WTC11 (cell line): ENCODE measurements around the gene MDK. TPM values are rescaled to one million over a fixed set of nuclear protein-coding genes. Genes with fewer than 3 reads are reported as not detected.

Source experiments
- ATAC-seq: fragments of 200-7000 bp; cut with Tn5 transposase; 2 replicates; pipeline ENCODE4 v1.10.0; 2021; ENCODE audit warnings: mild to moderate bottlenecking, moderate library complexity
- CTCF ChIA-PET: fragments of 300-600 bp; sonication (Branson Sonifier 250); formaldehyde crosslinking; loops from one replicate; lab custom pipeline; 2021; ENCODE audit warnings: antibody characterized with exemption; lab: Charles Lee
- POLR2A ChIA-PET: fragments of 350-600 bp; sonication (Branson Sonifier 250); formaldehyde crosslinking; loops from one replicate; lab custom pipeline; 2021; ENCODE audit warnings: antibody characterized with exemption; lab: Charles Lee
- DNase-seq: peaks from one replicate; pipeline ENCODE4 v3.0.0; 2021; ENCODE audit warnings: low spot score
- H3K27ac Mint-ChIP-seq: 2 replicates; pipeline ENCODE4 v1.8.0; 2021; ENCODE audit warnings: mixed read lengths
- H3K27me3 Mint-ChIP-seq: 2 replicates; pipeline ENCODE4 v1.8.0; 2021; ENCODE audit warnings: low read depth, mild to moderate bottlenecking, moderate library complexity, mixed read lengths
- H3K36me3 Mint-ChIP-seq: 2 replicates; pipeline ENCODE4 v1.8.0; 2021; ENCODE audit warnings: mixed read lengths
- H3K4me1 Mint-ChIP-seq: 2 replicates; pipeline ENCODE4 v1.8.0; 2022; ENCODE audit warnings: mixed read lengths
- H3K4me3 Mint-ChIP-seq: 2 replicates; pipeline ENCODE4 v1.8.0; 2021; ENCODE audit warnings: mild to moderate bottlenecking, moderate library complexity, mixed read lengths
- H3K9me3 Mint-ChIP-seq: 2 replicates; pipeline ENCODE4 v1.8.0; 2021; ENCODE audit warnings: mixed read lengths
- ATF1 ChIP-seq: sonication (generic); formaldehyde crosslinking; IDR thresholded peaks from 2 replicates; pipeline ENCODE4 v1.8.1; 2023; ENCODE audit warnings: mild to moderate bottlenecking, moderate library complexity, missing genetic modification reagents
- CREM ChIP-seq: sonication (generic); formaldehyde crosslinking; IDR thresholded peaks from 2 replicates; pipeline ENCODE4 v1.8.1; 2022; ENCODE audit warnings: mild to moderate bottlenecking, missing genetic modification reagents, moderate library complexity
- ERG ChIP-seq: fragments of 250-450 bp; sonication (Bioruptor Pico); IDR thresholded peaks from 2 replicates; pipeline ENCODE4 v1.8.0; 2021; ENCODE audit warnings: mild to moderate bottlenecking
- ETV6 ChIP-seq: sonication (generic); formaldehyde crosslinking; IDR thresholded peaks from 2 replicates; pipeline ENCODE4 v1.8.1; 2022; ENCODE audit warnings: mild to moderate bottlenecking, missing genetic modification reagents
- FOXK1 ChIP-seq: sonication (generic); formaldehyde crosslinking; IDR thresholded peaks from 2 replicates; pipeline ENCODE4 v1.8.0; 2022; ENCODE audit warnings: mild to moderate bottlenecking, moderate library complexity, missing genetic modification reagents
- FOXP4 ChIP-seq: sonication (generic); formaldehyde crosslinking; IDR thresholded peaks from 2 replicates; pipeline ENCODE4 v1.8.0; 2022; ENCODE audit warnings: mild to moderate bottlenecking, missing genetic modification reagents
- GRHL2 ChIP-seq: fragments of 250-450 bp; sonication (Bioruptor Pico); IDR thresholded peaks from 2 replicates; pipeline ENCODE4 v1.8.0; 2022; ENCODE audit warnings: mild to moderate bottlenecking, moderate library complexity; ENCODE audit not compliant: insufficient replicate concordance, severe bottlenecking
- HMGA2 ChIP-seq: fragments of 250-450 bp; sonication (Bioruptor Pico); IDR thresholded peaks from 2 replicates; pipeline ENCODE4 v1.4.0; 2021; ENCODE audit warnings: mild to moderate bottlenecking, moderate library complexity
- KAT7 ChIP-seq: sonication (generic); formaldehyde crosslinking; IDR thresholded peaks from 2 replicates; pipeline ENCODE4 v1.8.1; 2023; ENCODE audit warnings: missing genetic modification reagents, mild to moderate bottlenecking, borderline replicate concordance
- NFE2L1 ChIP-seq: sonication (generic); formaldehyde crosslinking; IDR thresholded peaks from 2 replicates; pipeline ENCODE4 v1.8.1; 2023; ENCODE audit warnings: missing genetic modification reagents
- PRDM15 ChIP-seq: sonication (generic); formaldehyde crosslinking; IDR thresholded peaks from 2 replicates; pipeline ENCODE4 v1.8.0; 2022; ENCODE audit warnings: missing genetic modification reagents
- RELA ChIP-seq: sonication (generic); formaldehyde crosslinking; IDR thresholded peaks from 2 replicates; pipeline ENCODE4 v1.8.1; 2022; ENCODE audit warnings: missing genetic modification reagents, mild to moderate bottlenecking, borderline replicate concordance
- ZNF121 ChIP-seq: sonication (generic); formaldehyde crosslinking; IDR thresholded peaks from 2 replicates; pipeline ENCODE4 v1.8.0; 2023; ENCODE audit warnings: missing genetic modification reagents
- ZNF281 ChIP-seq: sonication (generic); formaldehyde crosslinking; IDR thresholded peaks from 2 replicates; pipeline ENCODE4 v1.8.0; 2023; ENCODE audit warnings: mild to moderate bottlenecking, missing genetic modification reagents
- ZNF317 ChIP-seq: sonication (generic); formaldehyde crosslinking; IDR thresholded peaks from 2 replicates; pipeline ENCODE4 v1.8.1; 2023; ENCODE audit warnings: low read depth, mild to moderate bottlenecking, moderate library complexity, missing genetic modification reagents, borderline replicate concordance
- ZNF396 ChIP-seq: fragments of 250-450 bp; sonication (Bioruptor Pico); IDR thresholded peaks from 2 replicates; pipeline ENCODE4 v1.8.0; 2021; ENCODE audit warnings: mild to moderate bottlenecking, moderate library complexity, borderline replicate concordance
- ZNF416 ChIP-seq: fragments of 250-450 bp; sonication (Bioruptor Pico); IDR thresholded peaks from 2 replicates; pipeline ENCODE4 v1.9.0; 2021; ENCODE audit warnings: mild to moderate bottlenecking, inconsistent platforms
- ZNF425 ChIP-seq: fragments of 250-450 bp; sonication (Bioruptor Pico); conservative IDR thresholded peaks from 2 replicates; pipeline ENCODE4 v1.9.0; 2021; ENCODE audit warnings: mild to moderate bottlenecking
- total RNA-seq: library from RNA; stranded (reverse); gene quantifications from 3 replicates; pipeline ENCODE4 v1.2.3, GENCODE V29; 2021
- TF ChIP-seq, protein P1 (sequence below): sonication (generic); formaldehyde crosslinking; IDR thresholded peaks from 2 replicates; pipeline ENCODE4 v1.8.0; 2022; ENCODE audit warnings: mild to moderate bottlenecking, missing genetic modification reagents
- TF ChIP-seq, protein P2 (sequence below): sonication (generic); formaldehyde crosslinking; IDR thresholded peaks from 2 replicates; pipeline ENCODE4 v1.8.1; 2022; ENCODE audit warnings: missing genetic modification reagents, borderline replicate concordance
- TF ChIP-seq, protein P3 (sequence below): sonication (generic); formaldehyde crosslinking; IDR thresholded peaks from 2 replicates; pipeline ENCODE4 v1.8.0; 2022; ENCODE audit warnings: mild to moderate bottlenecking, missing genetic modification reagents

Gene MDK
- total RNA-seq, 1 experiment from 2014 or later: 560 TPM

- Mint-ChIP-seq H3K36me3 (no peaks in the 10 kb centered on the region), H3K9me3 (no peaks in the 10 kb centered on the region), H3K27ac (no peak overlapping the region), H3K27me3 (peaks cover 56% of the 10 kb centered on the region), H3K4me1 (peaks cover 67% of the 10 kb centered on the region), H3K4me3 (peak overlapping the region; percentile 69)
- POLR2A ChIA-PET: interaction anchor here (0.6 to 1.2 kb wide), 5 partner anchors 11 to 398 kb away, joined by 3 to 4 read pairs (median 3); no protein-coding TSS in a partner anchor
- CTCF ChIA-PET: interaction anchor here (1.2 to 3.5 kb wide), 13 partner anchors 9 to 94 kb away, joined by 3 to 25 read pairs (median 6); partner anchors contain the start of gene CREB3L1
- ATAC-seq (peak; percentile 54), DNase-seq (peak; percentile 55)
- no peak; the same call in 1 of the 2 replicates for TF ChIP-seq ZNF121
- TF ChIP-seq CREM (CRISPR knock-in tag): 0 out of 2 replicates have a peak, but pooled peaks have one; percentile 23
- TF ChIP-seq, protein P1, sequence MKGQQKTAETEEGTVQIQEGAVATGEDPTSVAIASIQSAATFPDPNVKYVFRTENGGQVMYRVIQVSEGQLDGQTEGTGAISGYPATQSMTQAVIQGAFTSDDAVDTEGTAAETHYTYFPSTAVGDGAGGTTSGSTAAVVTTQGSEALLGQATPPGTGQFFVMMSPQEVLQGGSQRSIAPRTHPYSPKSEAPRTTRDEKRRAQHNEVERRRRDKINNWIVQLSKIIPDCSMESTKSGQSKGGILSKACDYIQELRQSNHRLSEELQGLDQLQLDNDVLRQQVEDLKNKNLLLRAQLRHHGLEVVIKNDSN (CRISPR knock-in tag): no peak
- no peak for TF ChIP-seq HMGA2 (CRISPR knock-in tag)
- 0 out of 2 replicates have a peak, but pooled peaks have one; percentile 20 for TF ChIP-seq ZNF317 (CRISPR knock-in tag)
- TF ChIP-seq ZNF416 (CRISPR knock-in tag): no peak
- no peak for TF ChIP-seq ZNF281 (CRISPR knock-in tag)
- TF ChIP-seq, protein P2, sequence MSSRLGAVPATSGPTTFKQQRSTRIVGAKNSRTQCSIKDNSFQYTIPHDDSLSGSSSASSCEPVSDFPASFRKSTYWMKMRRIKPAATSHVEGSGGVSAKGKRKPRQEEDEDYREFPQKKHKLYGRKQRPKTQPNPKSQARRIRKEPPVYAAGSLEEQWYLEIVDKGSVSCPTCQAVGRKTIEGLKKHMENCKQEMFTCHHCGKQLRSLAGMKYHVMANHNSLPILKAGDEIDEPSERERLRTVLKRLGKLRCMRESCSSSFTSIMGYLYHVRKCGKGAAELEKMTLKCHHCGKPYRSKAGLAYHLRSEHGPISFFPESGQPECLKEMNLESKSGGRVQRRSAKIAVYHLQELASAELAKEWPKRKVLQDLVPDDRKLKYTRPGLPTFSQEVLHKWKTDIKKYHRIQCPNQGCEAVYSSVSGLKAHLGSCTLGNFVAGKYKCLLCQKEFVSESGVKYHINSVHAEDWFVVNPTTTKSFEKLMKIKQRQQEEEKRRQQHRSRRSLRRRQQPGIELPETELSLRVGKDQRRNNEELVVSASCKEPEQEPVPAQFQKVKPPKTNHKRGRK (CRISPR knock-in tag): no peak
- TF ChIP-seq ZNF425: no peak
- TF ChIP-seq FOXK1 (CRISPR knock-in tag): 0 out of 2 replicates have a peak, but pooled peaks have one; percentile 35
- TF ChIP-seq FOXP4: peak; percentile 42; the same call in 1 of the 2 replicates
- no peak for TF ChIP-seq ERG (CRISPR knock-in tag)
- TF ChIP-seq ATF1 (CRISPR knock-in tag): no peak
- TF ChIP-seq ZNF396: no peak
- TF ChIP-seq KAT7 (CRISPR knock-in tag): peak; percentile 53; the same call in 1 of the 2 replicates
- TF ChIP-seq GRHL2: no peak
- TF ChIP-seq, protein P3, sequence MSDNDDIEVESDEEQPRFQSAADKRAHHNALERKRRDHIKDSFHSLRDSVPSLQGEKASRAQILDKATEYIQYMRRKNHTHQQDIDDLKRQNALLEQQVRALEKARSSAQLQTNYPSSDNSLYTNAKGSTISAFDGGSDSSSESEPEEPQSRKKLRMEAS (CRISPR knock-in tag): peak; percentile 66
- no peak for TF ChIP-seq NFE2L1 (CRISPR knock-in tag)
- 0 out of 2 replicates have a peak, but pooled peaks have one; percentile 51 for TF ChIP-seq ETV6 (CRISPR knock-in tag)
- no peak for TF ChIP-seq RELA
- TF ChIP-seq PRDM15 (CRISPR knock-in tag): no peak
Measured at GRCh38 chr11:46332568-46333393, 48.7 kb upstream of the MDK start.
